Choroid plexus epithelial cell (primary cell): ENCODE measurements around the gene MYH11.
A peak's percentile ranks its signal among the peaks of the same experiment; 100 is the strongest.

Experiments
- DNase-seq: peaks from one replicate; pipeline ENCODE4 v3.0.0-alpha.2; 2010; ENCODE audit warnings: low read depth
- H3K4me3 ChIP-seq: 2 replicates; pipeline ENCODE4 v1.5.1; 2011; ENCODE audit warnings: low read depth, mild to moderate bottlenecking, control low read depth, low read length, moderate library complexity
- CTCF ChIP-seq: conservative IDR thresholded peaks from 2 replicates; pipeline ENCODE4 v1.5.1; 2011; ENCODE audit warnings: low read depth, mild to moderate bottlenecking, control low read depth, inconsistent platforms, low read length, moderate library complexity

The MYH11 gene

GRCh38 chr16:15856901-15857698, at the start of gene MYH11:
Gene MYH11, minus strand, starts transcription at chr16:15857028. Its CDS starts 18,776 bp downstream, at chr16:15838252.
- DNase-seq = no peak
- no peak for TF ChIP-seq CTCF
- peak within 1 kb of the TSS; percentile 38 for H3K4me3 ChIP-seq

- TF ChIP-seq CTCF = no peak
- no peak overlapping the region for H3K4me3 ChIP-seq
- no peak for DNase-seq
These were observed 49.6 kb upstream of the MYH11 start for GRCh38 chr16:15906439-15906838.

DNA sequence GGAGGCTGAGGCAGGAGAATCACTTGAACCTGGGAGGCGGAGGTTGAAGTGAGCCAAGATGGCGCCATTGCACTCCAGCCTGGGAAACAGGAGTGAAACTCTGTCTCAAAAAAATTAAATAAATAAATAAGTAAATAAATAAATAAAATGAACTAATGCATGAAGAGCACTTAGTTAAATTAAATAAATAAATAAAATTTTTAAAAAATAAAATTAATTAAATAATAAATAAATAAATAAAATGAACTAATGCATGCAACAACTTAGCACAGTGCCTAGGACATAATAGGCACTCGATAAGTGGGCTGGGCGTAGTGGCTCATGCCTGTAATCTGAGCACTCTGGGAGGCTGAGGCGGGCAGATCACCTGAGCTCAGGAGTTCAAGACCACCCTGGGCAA, 47.1 kb upstream of the MYH11 start:
- DNase-seq = no peak
- TF ChIP-seq CTCF = no peak
- no peak overlapping the region for H3K4me3 ChIP-seq

DNA sequence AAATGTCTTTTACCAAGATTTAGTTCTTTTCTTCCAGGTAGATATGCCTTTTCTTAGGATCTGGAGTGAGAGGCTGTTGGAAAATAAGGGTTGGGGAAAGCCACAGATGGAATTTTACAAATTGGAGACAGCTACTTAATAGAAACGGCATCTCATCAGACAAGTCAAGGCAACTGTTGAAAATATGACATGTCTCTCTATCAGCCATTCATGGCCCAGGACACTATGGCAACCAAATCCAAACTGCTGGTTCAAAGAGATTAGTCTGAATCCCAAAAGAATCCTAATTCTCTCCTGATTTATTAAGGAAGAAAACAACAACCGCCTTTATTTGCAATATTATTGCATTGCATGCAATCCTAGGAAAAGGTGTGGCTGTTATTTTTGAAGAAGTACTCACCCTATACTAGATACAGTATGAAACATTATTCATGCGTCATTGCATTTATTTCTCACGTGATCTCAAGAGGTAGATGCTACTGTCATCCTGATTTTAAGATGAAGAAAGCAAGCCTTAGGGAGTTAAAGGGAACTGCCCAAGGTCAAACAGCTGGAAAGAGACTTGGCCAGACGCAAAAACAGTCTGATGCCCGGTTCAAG, 44.2 kb upstream of the MYH11 start:
- no peak for DNase-seq

DNA sequence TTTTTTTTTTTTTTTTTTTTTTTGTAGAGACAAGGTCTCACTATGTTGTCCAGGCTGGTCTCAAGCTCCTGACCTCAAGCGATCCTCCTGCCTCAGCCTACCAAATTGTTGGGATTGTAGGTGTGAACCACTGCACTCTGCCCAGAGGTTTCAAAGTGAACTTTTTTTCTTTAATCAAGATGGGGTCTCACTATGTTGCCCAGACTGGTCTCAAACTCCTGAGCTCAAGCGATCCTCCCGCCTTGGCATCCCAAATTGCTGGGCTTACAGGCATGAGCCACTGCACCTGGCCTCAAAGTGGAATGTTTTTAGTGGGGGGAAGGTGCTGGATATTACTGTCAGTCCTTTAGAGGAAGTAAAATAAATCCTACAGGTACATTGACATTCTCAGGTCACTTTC, 43.5 kb upstream of the MYH11 start:
- TF ChIP-seq CTCF = no peak
- no peak for DNase-seq

More for the DNA sequence above, 44.2 kb upstream of the MYH11 start:
- no peak overlapping the region for H3K4me3 ChIP-seq
- no peak for TF ChIP-seq CTCF

DNA sequence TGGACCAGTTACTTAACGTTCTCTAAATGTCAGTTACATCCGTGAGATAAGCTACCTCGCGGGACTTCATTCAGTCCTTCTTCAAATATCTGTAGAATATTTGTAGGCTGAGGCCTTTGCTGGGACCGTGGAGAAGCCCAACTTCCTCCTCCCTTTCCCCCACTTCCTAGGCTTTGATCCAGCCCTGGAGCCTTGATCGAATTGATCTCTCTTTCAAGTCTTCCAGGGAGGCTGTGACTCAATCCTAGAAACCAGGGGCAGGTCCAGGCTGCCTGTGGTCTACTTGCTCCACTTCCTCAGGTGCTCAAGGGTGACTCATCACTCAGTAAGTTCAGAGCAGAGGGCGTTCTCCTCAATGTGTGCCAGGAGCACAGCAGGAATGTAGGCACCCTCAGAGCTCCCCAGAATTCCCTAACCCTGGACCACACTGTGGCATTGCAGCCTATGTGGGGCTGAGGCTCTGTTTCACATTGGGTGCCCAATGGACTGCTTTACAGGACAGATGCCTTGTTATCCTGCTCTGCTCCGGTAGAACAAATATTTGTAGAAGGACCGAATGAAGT, 42.8 kb upstream of the MYH11 start:
- DNase-seq = peak; percentile 80
- H3K4me3 ChIP-seq = no peak overlapping the region
- TF ChIP-seq CTCF = no peak

More for the DNA sequence above, 43.5 kb upstream of the MYH11 start:
- no peak overlapping the region for H3K4me3 ChIP-seq

- no peak for DNase-seq
- no peak for TF ChIP-seq CTCF
- no peak overlapping the region for H3K4me3 ChIP-seq
These were observed 41.8 kb upstream of the MYH11 start for GRCh38 chr16:15898654-15899053.
